Activated CD4-positive, CD25-positive, alpha-beta regulatory T cell (primary cell): ENCODE results near the gene SDHAF3.

Experiments
- DNase-seq, 4 experiments: peaks; one replicate each; lab custom pipeline; 2025; lab: John Stamatoyannopoulos, UW

The SDHAF3 gene

DNA sequence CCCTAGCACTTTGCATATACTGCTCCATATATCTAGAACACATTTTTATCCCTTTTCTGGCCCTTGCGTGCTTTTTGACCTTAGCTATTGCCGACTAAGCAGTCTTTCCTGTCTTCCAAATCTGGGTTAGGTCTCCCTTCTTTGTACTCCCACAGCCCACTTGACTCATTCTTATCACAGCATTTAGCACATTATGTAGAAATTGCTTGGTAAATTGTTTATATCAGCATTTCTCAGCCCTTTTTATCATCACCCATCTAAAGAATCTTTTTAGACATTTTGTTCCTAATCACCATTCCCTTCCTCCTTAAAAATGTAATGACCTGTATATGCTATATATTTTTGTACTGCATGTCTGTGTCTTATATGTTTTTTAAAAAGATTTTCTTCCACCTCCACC, 101.7 kb downstream of the SDHAF3 start:
- DNase-seq: no peak

DNA sequence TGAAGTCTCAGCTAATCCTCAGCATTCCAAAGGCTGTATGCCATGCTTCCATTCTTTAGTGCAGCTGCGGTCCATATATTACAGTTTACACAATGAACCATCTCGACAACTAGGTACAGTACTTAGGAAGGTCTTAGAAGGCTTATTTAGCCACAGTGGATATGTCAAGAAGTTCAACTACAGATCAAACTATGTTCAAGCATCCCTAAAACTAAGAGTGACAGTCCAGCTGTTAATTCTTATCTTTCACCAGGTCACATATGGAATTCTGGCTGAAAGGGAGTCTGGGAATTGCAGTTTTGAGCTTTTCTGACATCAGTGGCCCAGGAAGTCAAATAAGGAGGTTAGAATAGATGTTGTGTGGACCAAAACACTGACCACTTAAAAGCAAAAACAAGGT, 106.8 kb downstream of the SDHAF3 start:
- no peak for DNase-seq

- no peak for DNase-seq
Measured at GRCh38 chr7:97226541-97226940, 109.0 kb downstream of the SDHAF3 start.
